Hematopoietic multipotent progenitor cell treated with erythropoietin and hydrocortisone succinate and interleukin-3 and kit ligand, for 8 days (in vitro differentiated cells): Measurements from ENCODE around the gene RTP5.
A peak's percentile ranks its signal among the peaks of the same experiment; 100 is the strongest.

ENCODE experiments used
- DNase-seq: peaks from one replicate; pipeline ENCODE4 v3.0.0-alpha.2; 2015

Gene RTP5

GRCh38 chr2:241871538-241872312 is 2.2 kb downstream of the RTP5 start:
- no peak for DNase-seq

DNA sequence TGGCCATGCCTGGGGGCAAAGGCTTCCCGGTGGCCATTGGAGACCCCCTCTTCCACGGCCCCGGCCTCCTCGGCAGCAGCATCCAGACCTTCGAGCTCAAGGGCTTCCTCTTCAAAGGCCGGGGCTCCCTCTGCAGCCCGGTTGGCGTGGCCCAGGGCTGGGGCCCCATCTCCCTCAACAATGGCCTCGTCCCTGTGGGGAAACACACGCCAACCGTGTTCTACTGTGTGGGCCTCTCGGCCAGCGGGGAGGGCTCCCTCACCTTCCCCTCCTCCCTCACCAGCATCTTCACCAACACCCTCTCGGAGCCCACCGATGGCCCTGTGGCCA is 2.7 kb downstream of the RTP5 start:
- no peak for DNase-seq

- DNase-seq: no peak
These were observed 3.7 kb downstream of the RTP5 start for GRCh38 chr2:241873081-241873802.

DNA sequence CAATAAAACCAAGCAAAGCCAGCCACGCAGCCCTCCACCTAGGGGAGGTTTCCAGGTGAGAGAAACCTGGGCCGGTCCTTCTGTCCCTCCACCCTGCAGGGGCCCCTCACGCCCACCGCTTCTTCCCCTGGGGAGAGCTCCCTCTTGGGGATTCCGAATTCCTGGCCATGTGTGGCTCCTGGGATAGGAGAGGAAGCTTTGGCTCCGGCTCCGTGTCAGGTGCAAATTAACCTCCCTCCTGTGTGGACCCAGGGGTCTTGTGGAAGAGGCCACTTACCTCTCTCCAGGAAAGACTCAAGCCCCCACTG is 4.2 kb downstream of the RTP5 start:
- DNase-seq: no peak

- DNase-seq: no peak
These were observed 4.9 kb downstream of the RTP5 start for GRCh38 chr2:241874277-241874925.

GRCh38 chr2:241875754-241876527 is 6.4 kb downstream of the RTP5 start:
- DNase-seq: peak; percentile 49

- no peak for DNase-seq
These were observed 7.1 kb downstream of the RTP5 start for GRCh38 chr2:241876528-241877196.

- no peak for DNase-seq
These were observed 7.7 kb downstream of the RTP5 start for GRCh38 chr2:241877197-241877685.

GRCh38 chr2:241877989-241878970 is 8.8 kb downstream of the RTP5 start:
- peak; percentile 79 for DNase-seq

DNA sequence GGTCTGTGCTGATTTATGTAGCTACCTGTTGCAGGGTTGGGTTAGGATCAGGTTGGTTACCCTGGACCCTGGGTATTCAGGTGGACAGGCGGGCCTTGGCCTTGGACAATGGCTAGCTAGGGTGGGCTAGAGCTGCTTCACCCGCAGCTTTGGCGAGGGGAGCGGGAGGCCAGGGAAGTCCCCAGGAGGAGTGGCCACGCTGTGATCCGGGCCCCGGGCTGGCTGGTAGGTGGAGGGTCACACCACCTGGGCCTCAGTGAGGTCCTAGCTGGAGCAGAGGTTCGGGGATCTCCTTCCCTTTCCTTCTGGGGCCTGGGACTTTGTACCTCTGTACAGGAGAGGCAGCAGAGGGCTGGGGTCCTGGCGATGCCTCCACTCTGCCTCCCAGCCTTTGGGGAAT is 9.8 kb downstream of the RTP5 start:
- no peak for DNase-seq

DNA sequence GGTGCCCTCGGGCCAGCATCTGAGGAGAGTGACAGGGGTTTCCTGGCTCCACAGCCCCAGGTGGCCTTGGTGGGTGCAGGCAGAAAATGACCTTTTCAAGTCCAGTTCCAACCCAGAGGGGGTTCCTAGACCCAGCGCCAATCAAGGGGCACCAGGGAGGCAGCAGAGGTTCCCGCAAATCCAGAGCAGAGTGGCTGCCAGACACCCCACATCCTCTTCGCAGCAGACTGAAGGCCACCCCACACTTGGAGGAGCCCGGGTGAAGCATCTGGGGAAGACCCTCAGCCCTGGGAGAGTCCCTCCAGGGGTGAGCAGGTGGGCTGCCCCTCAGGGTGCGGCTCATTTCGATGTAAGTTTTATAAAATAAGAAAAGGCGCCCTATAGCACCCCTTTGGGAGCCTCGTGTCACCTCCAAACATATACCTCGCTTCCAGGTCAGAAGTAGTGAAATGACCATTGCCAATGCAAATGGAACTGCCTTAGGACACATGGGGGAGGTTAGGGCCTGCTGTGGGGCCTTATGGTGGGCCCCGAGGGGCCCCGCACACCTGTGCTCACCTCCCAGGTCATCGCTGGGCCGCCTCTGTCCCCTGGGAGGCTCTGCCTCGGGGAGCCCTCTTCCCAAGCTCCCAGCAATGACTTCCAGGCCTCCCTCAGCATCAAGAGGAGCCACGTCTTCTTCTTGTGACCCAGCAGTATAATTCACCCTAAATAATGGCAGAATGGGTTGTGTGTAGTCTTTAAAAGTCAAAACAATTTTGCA is 11.0 kb downstream of the RTP5 start:
- DNase-seq: no peak

DNA sequence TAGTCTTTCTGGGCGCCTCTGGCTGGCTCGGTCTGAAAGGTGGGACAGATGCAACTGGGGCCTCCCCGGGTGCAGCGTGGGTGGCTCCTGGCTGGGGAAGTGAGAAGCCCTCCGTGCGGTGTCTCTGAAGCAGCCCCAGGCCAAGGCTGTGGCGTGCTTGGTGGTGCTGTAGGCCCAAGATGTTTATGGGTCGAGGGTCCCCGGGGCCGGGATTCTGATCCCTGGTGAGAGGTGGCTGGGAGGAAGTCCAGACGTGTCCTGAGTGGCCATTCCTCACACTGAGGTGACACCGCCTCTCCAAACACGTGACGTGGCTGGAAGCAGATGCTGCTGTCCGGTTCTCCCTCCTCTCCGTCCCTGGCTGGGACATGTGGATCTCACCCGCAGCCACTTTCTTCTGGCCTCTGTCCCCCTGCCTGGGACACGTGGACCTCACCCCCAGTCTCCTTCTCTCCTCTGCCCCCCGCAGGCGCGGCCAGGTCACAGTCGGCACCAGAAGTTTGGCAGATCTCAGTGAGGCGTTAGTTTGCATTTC is 12.6 kb downstream of the RTP5 start:
- DNase-seq: peak; percentile 57

DNA sequence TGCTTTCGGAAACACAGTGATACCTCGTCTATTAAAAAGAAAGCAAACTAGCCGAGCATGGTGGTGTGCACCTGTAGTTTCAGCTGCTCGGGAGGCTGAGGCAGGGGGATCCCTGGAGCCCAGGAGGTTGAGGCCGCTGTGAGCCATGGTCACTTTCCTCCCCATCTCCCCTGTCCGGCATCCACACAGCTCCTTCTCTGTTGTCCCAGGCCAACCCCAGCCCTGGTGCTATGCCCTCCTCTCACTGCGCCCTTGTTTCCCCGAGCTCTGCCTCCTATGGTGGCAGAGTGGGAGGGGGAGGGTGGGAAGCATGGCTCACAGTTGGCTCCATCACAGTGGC is 15.4 kb downstream of the RTP5 start:
- DNase-seq: no peak

DNA sequence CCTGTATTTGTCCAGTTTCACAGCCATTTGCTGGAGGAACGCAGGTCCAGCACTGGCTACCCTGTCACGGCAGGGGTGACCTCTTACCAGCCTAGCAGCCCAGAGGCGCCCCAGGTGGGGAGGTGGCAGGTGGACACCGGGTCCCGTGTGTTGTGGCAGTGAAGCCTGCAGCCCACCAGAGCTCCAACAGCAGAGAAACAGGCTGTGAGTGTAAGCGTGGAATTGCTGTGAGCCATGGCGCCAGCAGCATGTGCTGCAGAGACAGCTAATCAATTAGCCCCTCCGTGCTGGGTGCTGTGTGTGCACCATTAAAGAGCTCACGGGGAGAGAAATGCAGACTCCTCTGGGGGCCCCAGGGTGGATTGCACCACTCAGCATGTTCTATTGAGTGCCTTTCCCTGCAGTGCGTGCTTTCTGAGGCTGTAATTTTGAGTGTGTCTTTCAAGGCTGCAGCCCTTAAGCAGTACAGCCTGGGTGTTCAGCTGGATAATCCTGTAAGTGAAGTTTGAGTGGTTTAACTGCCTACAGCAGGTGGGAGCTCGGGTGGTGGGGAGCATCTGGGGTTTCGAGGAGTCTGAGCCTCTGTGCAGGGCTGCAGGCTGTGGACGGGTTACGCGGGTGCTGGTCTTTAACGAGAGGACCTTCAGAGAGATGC is 15.9 kb downstream of the RTP5 start:
- DNase-seq: no peak

DNA sequence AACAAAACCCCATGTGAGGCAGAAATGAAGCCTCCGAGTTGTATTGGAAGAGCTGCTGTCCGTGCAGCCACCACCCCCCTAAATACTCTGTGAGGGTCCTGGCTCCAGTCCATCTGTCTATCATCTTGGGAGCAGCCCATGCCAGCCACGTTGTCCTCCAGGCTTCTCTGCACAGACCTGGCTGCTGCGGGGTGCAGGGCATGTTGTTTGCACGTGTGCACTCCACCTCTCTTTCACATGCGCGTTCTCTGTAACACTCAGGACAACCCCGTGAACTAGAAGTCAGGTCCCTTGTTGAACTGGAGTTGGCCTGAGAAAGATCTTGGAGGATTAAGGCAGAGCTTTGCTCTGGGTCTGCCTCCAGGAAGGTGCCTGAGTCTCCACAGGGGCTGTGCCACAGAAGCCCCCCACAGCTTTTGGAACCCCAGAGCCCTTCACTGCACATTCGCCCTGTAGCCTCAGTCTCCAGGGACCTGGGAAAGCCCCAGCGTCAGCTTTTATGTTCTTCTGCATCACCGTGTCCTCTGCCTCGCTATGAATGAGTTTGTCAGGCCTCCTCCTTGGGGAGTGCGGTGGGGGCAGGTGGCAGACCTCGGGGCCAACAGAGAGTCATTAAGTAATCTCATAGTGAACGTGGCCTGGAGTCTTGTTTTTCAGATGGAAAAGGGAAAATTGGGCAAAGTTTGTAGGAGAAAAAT is 16.6 kb downstream of the RTP5 start:
- DNase-seq: no peak

GRCh38 chr2:241886840-241887447 is 17.4 kb downstream of the RTP5 start:
- DNase-seq: no peak

GRCh38 chr2:241887806-241888522 is 18.4 kb downstream of the RTP5 start:
- no peak for DNase-seq

DNA sequence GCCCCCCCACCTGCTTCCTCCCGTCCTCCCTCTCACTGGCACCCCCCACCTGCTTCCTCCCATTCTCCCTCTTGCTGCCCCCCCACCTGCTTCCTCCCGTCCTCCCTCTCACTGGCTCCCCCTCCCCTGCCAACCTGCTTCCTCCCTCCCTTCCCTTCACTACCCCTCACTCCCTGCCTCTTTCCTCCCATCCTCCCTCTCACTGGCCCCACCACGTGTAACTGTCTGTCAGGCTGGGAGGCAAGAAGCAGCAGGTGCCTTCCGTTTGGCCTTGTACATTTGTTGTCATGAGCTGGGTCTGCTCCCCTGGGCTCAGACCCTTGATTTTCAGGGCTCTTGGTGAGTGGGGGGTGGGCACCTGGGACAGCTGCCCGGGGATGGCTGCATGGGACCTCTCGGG is 19.1 kb downstream of the RTP5 start:
- no peak for DNase-seq
